NCI-H128 (cell line): ENCODE data around the gene BRINP1.

Experiments
- DNase-seq: peaks from one replicate; lab custom pipeline; 2025; ENCODE audit not compliant: unreplicated experiment; lab: John Stamatoyannopoulos, UW

BRINP1 gene

GRCh38 chr9:119148855-119149254, 220.4 kb downstream of the BRINP1 start:
- no peak for DNase-seq

GRCh38 chr9:119137479-119137878, 231.8 kb downstream of the BRINP1 start:
- no peak for DNase-seq

GRCh38 chr9:119126040-119126439, 243.2 kb downstream of the BRINP1 start:
- no peak for DNase-seq

- no peak for DNase-seq
These were observed 247.3 kb downstream of the BRINP1 start for GRCh38 chr9:119121899-119122298.

GRCh38 chr9:119117409-119117808, 251.8 kb downstream of the BRINP1 start:
- DNase-seq, result no peak
